Stimulated activated CD8-positive, alpha-beta memory T cell treated with anti-CD3 and anti-CD28 coated beads, Interleukin-4, amount 100 ng/mL, for 48 hours (primary cell): ENCODE data around the gene GABRG3.
"Not testable (repeated sequence)": the region's sequence is repeated elsewhere in the genome, so short reads cannot be mapped to it uniquely, and the experiment has no call there.

Experiments used
- DNase-seq: peaks from one replicate; pipeline ENCODE4 v3.0.0-alpha.2; 2020

Gene GABRG3

DNA sequence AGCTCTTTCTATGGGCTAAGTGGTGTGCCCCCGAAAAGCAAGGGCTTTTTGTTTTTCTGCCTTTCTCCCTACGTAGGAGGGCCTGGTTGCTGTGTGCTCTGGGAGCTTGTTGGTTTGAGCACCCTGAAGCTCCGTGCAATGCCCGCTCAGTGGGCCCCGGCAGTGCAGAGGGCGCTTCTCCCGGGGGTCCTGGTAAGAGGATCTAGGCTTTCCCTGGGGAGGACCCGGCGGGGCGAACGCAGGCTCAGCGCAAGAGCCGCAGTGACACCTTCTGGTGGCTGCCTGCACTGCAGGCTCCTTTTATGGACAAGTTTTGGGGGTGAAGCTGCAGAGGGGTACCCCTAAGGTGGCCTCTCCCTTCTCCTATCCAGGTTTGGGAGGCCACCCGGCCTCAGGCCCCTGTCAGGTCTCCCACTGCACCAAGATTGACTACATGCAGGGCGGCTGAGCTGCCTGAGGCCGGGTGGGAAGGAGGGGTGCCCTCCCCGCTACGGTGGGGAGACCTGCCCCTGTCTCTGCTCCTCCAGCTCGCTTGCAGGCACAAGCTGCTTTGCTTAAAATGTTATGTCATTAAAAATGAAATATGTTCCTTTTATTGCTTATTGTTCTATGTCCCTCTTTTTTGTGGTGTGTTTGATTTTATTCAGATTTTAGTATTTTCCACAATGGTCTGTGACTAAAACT, 387.9 kb downstream of the GABRG3 start:
- DNase-seq: peak; percentile 46

DNA sequence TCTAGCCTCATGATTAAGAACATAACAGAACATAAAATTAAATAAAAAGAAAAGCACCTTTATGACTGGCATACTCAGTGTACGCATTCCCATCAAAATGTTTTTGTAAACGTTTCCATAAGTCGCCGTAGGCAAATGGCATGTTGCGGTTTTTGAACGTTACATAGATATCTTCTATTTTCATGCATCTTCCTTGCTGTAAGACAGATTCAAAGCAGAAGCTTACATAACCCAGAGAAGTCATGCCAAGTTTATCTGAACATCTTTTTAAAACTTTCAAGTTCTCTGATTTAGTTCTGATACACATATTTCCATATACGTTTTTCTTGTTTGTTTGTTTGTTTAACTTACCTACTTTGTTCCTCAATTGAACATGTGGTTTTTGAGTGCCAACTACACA, 388.6 kb downstream of the GABRG3 start:
- no peak for DNase-seq

DNA sequence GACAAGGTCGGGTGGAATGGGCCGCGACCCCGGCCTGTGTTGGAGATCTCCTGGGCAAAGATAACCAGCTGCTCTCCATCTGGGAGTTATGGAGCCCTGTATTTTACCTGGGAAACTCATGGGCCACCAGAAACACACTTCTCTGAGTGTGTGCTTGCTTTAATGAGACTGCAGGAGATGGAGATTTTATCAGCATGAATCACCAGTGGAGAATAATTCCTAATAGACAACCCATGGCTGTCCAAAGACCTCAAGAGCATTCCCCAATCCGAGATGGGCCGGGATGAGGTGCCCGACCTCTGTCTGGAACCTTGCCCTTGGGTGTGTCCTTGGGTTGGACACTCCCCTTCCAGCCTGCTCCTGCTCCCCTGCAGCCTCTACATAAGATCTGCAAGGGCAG, 389.3 kb downstream of the GABRG3 start:
- no peak for DNase-seq

DNA sequence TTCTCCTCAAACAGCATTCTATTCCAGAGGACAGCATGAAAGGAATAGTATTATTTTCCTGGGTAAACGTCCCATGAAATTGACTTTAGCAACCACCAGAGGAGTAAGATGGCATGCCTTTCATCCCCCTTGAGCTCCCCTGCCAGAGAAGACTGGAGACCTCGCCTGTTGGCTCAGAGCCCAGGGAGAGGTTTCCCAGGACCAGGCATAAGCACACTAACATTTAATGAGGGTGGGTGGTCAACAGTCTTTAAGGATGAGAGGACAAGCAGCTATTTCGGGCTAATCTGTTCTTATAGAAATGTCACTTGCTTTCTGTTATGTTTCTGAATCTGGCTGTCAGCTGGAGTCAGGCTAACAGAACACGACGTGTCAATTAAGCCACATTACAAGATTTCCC, 390.5 kb downstream of the GABRG3 start:
- DNase-seq: no peak

DNA sequence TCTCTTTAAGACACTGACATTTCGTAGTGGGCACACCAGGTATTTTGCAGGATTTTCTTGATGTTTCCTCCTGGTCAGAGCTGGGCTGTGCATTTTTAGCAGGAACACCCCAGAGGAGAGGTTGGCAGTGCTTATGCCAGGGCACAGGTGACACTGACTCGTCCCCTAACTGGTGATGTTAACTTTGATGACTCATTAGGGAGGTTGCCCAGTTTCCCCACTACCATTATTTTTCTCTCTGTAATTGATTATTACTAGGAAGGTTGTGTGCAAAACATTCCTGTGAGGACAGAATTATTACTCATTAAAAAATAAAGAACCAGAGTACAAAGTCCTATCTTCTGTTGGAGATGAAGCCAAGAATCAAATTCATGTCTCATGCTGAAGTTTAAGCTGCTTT, 394.5 kb downstream of the GABRG3 start:
- DNase-seq: no peak

DNA sequence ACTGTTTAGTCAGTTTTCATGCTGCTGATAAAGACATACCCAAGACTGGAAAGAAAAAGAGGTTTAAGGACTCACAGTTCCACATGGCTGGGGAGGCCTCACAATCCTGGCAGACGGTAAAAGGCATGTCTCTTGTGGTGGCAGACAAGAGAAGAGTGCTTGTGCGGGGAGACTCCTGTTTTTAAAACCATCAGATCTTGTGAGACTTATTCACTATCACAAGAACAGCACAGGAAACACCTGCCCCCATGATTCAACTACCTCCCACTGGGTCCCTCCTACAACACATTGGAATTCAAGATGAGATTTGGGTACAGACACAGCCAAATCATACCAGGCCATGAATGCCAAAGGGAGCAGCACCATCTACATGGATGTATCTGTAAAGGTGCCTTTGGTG, 406.4 kb downstream of the GABRG3 start:
- not testable (repeated sequence) for DNase-seq

DNA sequence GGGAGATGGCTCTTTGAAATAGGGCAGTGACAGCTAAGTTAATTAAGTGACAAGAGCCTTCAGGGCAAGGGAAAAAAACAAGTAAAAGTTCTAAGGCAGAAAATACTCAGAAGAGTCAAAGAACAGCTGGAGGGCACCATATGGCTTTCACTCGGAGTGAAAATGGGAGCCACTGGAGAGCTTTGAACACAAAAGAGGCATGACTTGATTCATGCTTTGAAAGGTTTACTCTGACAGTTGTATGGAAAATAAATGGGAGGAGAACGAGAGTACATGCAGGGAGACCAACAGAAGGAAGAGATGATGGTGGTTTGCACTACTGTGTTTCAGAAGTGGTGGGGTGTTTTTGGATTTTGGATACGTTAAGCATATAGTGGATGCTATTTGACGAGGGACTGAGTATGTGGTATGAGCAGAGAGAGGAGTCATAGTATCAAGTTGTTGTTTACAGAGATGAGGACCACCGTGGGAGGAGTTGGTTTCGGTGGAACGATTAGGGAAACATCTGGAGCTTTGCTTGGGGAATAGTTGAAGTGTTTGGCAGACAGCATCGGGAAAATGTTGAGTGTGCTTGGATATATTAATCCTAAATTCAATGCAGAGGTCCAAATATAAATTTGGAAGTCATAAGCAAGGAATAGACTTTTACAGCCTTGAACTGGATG, 411.5 kb downstream of the GABRG3 start:
- DNase-seq: no peak

DNA sequence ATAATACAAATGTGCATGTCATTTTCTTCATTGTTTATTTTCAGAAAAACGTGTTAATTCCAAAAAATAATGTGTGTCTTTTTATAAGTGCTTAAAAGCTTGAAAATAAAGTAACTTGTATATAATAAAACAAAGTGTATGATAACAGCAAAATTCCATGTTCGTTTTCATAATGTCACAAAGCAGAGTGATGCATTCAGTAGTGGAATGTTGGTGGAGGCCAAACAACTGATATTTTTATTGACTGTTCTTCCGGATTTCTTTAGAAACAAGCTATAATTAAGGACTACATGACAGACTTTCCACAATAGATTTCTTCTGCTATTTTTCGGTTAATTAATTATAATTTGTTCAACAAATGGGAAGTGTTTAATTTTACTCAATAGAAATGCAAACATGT, 412.7 kb downstream of the GABRG3 start:
- no peak for DNase-seq

DNA sequence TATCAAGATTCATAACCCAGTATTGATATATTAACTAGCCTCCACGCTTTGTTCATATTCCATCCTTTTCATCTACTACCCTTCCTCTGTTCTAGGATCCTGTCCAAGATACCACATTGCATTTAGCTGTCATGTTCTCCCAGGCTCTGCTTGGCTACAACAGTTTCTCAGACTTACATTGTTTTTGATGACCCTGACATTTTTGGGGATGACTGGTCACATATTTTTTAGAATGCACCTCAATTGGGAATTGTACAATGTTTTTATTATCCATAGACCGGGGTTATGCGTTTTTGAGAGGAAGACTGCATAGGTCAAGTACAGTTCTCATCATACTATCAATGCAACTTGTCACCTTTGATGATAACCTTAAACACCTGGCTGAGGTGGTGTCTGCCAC, 421.2 kb downstream of the GABRG3 start:
- no peak for DNase-seq

DNA sequence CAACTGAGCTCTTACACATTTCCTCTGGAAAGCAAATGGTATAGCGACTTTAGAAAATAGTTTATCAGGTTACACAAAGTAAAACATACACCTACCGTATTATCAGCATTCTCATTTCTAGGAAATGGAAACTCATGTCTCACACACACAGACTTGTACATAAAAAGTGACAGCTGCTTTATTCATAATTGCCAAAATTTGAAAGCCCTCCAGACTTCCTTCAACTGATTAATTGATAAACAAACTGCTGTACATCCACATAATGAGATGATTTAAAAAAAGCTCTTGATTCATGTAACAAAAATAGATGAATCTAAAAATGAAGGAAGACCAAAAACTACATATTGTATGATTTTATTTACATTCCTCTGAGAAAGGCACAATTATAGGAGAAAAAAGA, 425.5 kb downstream of the GABRG3 start:
- no peak for DNase-seq

DNA sequence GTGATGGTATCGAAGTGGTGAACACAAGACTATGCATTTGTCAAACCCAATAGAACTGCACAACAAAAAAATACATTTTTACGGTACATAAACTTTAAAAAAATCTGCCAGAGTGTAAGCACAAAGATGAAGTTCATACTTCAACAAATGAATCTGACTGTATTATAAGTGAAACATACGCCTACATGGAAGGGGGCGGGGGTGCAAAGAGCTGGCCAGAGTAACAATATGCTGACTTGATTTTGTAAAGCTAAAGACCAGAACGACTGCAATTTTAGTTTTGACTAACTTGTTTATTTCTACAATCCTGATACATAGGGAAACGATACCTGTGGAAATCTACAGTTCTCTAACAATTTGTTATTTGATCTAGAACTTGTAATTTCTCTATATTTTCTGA, 426.0 kb downstream of the GABRG3 start:
- DNase-seq: no peak

DNA sequence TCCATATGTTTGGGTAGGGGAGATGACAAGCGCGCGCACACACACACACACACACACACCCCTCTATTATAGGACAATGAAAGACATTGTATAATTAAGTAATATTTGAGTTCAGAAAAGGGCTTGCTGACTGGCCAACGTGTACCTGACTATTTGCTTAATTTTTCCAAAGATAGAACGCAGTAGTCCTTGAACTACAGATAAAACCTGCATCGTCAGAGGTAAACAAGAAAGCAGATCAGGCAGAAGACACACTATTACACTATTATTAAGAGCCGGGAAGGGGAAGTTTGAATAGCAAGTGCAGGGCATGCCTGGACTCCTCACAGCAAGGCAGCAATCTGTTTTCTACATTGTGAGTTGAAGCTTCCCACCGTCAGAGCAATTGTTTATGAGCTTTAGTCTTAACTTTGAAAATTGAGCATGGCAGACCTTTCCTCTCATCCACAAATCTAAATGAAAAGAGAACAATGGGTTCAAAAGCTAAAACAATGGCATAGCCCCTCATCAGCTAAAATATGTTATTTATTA, 427.7 kb downstream of the GABRG3 start:
- no peak for DNase-seq

DNA sequence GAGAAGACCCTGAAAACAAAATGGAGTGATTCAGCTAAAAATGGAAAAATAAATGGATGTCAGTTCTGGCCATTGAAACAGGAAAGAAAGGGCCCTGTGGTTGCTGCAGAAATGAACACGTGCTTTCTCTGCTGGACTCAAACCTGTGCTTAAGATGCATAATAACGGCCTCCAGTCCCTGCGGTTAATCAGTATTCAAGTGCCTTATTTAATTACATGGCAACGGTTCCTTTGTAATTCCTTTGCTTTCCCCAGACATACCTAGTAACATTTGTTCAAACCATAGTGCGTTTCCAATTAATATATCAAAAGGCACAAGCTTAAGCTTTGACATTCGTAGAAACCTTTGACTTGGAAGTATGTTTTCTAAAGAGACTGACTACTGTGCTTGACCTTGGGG, 428.3 kb downstream of the GABRG3 start:
- DNase-seq: no peak

DNA sequence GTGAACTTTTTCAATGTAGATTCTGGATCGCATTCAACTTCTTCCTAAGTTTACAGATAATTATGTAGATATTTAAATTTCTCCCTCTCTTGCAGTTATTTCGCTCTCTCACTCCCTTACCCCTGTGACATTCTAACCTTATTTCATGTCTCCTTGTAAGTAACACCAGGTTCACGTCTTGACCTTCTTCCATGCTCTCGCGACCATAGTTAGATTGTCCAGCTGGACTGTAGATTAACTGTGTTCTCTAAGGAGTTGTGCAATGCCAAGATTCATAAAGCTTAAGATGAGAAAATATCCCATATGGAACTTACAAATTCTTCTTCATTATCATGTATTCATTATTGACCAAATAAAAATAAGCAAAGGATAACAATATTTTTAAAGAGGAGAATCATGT, 430.5 kb downstream of the GABRG3 start:
- no peak for DNase-seq

DNA sequence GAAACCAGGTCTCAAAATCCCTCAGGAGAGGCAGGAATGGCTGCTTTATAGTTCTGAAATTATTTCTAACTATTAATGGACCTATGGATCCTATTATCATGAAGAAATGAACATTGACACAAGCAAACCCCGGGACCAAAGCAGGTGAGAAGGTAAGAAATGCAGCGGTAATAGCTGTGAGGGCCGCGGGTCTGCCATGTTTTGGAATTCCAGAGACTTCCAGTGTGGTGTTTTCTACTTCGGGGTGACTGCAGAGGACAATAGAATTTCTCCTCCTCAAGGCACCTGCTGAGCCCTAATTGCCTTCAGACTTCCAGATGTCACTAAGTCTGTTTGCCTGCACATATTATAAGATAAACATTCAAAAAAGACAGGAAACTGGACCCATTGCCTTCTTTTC, 437.4 kb downstream of the GABRG3 start:
- DNase-seq: no peak

DNA sequence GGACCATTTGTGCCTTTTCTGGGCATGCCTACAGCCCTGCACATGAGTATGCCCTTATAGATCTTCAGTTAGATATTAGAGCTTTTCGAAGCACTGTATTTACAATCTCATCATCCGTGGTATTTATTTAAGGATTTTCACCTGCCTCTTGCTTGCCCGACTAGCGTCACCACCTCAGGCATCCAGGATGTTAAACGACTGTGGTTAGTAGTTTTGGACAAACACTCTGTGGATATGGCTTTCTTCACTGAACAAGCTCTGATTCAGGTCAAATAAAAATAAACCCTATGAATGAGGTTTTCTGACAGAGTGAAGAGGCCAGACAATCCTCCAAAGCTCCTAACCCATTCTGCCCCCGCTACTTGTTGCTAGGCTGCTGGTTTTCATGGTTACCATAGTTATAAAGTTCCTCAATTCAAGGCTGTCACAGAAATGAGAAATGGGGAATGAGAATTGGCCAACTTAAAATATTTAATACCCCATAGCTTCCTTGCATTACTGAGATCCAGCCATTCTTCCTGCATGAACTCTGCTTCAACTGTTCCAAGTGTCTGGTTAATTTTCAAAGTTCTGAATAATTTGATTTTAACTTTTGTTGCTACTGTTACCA, 440.1 kb downstream of the GABRG3 start:
- no peak for DNase-seq

DNA sequence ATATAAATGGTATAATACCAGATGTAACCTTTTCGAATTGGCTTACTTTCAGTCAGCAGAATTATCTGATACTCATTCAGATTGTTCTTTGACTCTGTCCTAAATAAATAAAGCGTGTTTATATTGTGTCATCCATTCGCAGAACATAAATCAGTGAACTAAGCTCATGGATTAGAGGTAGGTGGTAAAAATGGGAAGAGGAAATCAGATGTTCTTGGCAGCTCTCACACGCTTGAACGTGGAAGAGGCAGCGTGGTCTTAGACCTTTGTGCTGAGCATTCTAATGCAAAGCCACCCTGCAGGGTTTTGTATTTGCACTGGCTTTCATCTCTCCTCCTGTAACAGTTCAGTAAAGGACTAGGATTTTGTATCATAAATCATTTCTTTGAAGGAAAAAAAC, 441.4 kb downstream of the GABRG3 start:
- DNase-seq: no peak

DNA sequence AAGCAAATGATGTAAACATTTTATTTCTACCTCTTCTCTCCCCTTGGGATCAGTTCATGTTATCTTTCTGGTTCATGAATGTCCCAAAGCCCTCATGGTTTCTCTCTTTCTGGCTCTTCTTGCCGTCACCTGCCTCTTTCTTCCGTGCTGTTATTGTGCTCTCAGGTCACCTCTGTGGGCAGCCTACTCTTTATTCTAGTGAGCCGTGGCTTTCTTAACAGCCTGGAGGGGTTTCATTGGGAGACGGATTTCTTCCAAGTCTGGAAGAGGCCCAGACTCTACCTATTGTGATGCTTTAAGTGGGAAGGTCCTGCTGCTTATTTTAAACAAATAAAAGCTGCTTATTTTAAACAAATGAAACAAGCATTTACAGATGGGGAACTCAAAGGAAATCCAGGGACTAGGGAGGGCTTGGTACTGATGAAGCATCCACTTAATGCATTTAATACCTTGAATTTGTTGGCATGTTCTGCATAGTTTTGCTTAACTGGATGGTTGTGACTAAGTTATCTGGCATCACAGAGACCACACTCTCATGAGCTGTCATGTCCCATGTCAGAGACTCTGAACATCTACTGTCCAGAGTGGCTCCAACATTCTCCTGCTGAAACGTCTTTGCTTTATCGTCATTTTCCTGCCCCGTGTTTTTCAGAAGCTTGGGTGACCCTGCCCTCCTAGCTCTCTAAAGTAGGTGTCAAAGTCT, 443.3 kb downstream of the GABRG3 start:
- no peak for DNase-seq

DNA sequence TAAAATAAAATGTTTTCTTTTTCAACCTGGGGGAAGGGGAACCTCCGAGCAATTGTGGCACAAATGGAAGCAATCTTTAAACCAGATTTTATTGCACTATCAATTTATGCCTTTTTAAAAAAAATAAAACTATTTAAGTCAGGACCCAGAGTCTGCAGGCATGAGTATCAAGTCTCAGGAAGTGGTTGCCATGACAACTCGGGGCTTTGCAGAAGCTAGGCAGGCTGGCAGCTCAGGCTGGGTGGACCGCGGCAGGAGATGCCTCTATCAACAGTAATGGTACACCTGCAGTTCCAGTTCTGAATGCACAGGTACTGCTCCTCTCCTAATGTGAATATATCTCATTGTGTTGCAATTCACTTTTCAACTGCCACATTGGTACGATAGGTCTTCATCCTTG, 447.7 kb downstream of the GABRG3 start:
- DNase-seq: no peak

DNA sequence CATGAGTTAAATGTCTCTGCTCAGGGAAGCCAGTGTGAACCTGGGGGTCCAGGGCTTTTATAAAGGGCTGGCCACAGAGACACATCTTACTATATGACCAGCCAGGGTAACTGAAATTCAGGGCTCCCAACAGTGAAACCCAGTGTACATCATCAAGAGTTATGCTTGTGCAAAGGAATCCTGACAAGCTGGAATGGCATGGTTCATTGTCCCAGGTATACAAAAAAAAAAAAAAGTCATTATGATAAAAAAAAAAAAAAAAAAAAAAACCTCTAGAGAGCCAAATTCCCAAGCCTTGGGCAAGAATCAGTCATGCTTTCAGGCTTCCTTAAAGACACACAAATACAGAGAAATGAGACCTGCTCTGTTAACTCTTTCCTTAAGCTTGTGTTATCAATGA, 452.0 kb downstream of the GABRG3 start:
- DNase-seq: no peak

DNA sequence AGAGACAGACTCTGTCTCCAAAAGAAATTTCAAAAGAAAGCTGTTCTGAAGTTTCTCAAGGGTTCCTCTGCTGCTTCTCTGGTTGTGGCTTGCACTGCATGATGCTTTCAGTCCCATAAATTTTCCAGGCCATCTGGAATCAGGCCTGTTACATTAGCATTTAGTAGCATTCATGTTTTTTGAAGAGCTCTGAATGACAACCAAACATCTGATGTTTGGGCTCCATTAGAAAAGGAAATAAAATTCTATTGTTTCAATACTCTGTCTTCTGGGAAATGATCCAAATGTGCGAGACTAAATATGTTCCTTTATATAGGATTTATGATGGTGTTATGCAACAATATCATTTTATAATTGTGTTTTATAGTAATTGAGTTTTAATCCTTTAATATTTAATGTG, 455.8 kb downstream of the GABRG3 start:
- DNase-seq: no peak

DNA sequence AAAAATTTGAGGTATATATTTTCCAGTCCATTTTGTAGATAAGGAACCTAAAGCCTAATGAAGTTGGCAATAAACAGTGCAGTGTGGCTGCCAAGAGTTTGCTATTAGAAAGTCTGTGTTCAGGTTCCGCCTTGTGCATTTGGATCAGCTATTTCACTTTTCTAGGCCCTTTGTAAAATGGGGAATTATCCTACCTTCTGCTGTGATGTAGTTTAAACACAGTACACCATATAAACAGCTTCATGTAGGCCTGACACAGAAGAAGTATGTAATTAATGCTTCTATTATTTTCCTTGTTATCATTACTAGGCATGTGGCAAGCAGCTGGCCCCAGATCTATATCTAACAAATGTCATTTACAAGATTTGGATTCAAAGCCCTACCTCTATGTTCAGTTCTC, 456.3 kb downstream of the GABRG3 start:
- no peak for DNase-seq

DNA sequence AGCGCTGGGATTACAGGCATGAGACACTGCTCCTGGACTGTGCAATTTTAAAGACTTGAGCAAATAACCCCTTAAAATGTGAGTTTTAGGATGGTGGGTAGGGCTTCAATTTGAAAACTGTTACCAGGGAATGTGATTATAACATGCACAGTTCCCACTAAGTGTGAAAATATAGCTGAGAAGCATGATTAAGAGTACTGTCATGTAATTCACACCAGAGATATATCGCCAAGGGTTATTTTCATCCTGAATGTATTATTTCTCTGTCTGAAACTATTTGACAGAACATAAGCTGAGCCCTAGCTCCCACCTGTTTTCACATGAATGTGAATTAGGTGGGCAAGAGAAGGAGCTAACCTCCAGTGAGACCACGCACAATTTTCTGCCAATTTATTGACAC, 457.2 kb downstream of the GABRG3 start:
- DNase-seq: no peak

DNA sequence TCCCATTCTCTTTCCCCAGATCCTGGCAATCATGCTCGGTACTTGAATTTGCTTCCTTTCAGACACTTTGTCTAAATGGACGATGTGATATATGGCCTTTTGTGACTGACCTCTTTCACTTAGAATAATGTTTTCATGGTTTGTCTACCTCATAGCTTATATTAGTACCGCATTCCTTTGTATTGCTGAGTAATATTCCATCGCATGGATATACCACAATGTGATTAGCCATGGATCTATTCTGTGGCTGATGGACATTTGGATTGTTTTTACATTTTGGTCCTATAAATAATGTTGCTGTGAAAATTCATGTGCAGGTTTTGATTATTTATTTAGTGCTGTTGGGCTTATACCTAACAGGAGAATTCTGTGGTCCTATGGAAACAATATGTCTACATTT, 458.6 kb downstream of the GABRG3 start:
- DNase-seq: no peak
